Upper lobe of left lung (tissue), 4 donors: ENCODE data around the gene CCDC178.

Experiments used
- EP300 ChIP-seq, 4 donors: sonication (generic); formaldehyde crosslinking; IDR thresholded peaks; one replicate each; pipeline ENCODE4 v1.5.1; 2017; ENCODE audit warnings: antibody characterized with exemption in 4 of 4, control low read depth in 2 of 4
- POLR2A ChIP-seq, 4 donors: fragments of 450-650 bp; IDR thresholded peaks; one replicate each; pipeline ENCODE4 v1.5.1; 2016 to 2017; ENCODE audit warnings: antibody characterized with exemption in 4 of 4, mild to moderate bottlenecking in 2 of 4
- POLR2AphosphoS5 ChIP-seq, 2 donors: sonication (generic); formaldehyde crosslinking; IDR thresholded peaks; one replicate each; pipeline ENCODE4 v1.5.1; 2017; ENCODE audit warnings: antibody characterized with exemption in 2 of 2
- TF ChIP-seq, protein P1 (sequence below), 6 experiments: fragments of 450-650 bp in 4 of 6; fragments of 200-600 bp in 2 of 6; sonication (generic) in 2 of 6; IDR thresholded peaks; one replicate each; pipeline ENCODE4 v1.5.1; 2016 to 2019; ENCODE audit warnings: antibody characterized with exemption in 6 of 6

DNA sequence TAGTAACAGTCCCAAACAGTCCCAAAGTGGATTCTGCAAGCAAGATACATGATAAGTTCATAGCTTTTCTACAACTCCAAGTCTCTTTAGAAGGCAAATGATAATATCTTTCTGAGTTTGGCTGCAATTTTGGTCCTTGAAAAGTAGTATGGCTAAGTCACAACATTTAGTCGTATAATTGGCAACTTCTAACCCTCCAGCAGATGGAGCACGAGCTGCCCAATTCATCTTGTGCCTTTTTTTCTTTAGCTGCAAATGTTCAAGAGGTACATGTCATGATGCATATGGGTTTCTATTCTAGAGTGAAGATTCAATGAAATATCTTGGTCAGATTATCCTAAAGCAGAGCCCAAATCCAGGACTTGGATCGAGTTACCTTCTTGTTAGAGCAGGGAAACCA lies 540.7 kb downstream of the CCDC178 start:
- TF ChIP-seq EP300 (IDR thresholded peaks at IDR 0.05) (no peak), POLR2A (IDR thresholded peaks at IDR 0.05) (no peak), POLR2AphosphoS5 (IDR thresholded peaks at IDR 0.05) (no peak)
- TF ChIP-seq, protein P1, sequence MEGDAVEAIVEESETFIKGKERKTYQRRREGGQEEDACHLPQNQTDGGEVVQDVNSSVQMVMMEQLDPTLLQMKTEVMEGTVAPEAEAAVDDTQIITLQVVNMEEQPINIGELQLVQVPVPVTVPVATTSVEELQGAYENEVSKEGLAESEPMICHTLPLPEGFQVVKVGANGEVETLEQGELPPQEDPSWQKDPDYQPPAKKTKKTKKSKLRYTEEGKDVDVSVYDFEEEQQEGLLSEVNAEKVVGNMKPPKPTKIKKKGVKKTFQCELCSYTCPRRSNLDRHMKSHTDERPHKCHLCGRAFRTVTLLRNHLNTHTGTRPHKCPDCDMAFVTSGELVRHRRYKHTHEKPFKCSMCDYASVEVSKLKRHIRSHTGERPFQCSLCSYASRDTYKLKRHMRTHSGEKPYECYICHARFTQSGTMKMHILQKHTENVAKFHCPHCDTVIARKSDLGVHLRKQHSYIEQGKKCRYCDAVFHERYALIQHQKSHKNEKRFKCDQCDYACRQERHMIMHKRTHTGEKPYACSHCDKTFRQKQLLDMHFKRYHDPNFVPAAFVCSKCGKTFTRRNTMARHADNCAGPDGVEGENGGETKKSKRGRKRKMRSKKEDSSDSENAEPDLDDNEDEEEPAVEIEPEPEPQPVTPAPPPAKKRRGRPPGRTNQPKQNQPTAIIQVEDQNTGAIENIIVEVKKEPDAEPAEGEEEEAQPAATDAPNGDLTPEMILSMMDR (IDR thresholded peaks at IDR 0.05): no peak
